Fibroblast of the conjunctiva (primary cell): Measurements from ENCODE around the gene GTPBP4.

Experiments used
- DNase-seq: peaks from one replicate; pipeline ENCODE4 v3.0.0-alpha.2; 2010; ENCODE audit warnings: low read depth

The GTPBP4 gene

GRCh38 chr10:987870-988666 is at the start of gene GTPBP4:
GTPBP4 (plus strand) TSS chr10:988434; CDS start chr10:988480, 46 bp downstream.
- peak; percentile 93 for DNase-seq

- DNase-seq: no peak
Observed at GRCh38 chr10:938941-939678, 49.1 kb upstream of the GTPBP4 start.

- DNase-seq: no peak
Observed at GRCh38 chr10:943334-944033, 44.8 kb upstream of the GTPBP4 start.

- peak; percentile 37 for DNase-seq
Observed at GRCh38 chr10:944034-944831, 44.0 kb upstream of the GTPBP4 start.

- DNase-seq: no peak
Observed at GRCh38 chr10:945778-946177, 42.5 kb upstream of the GTPBP4 start.

GRCh38 chr10:947051-947450 is 41.2 kb upstream of the GTPBP4 start:
- no peak for DNase-seq

GRCh38 chr10:947881-948280 is 40.4 kb upstream of the GTPBP4 start:
- DNase-seq: no peak

- DNase-seq: no peak
Observed at GRCh38 chr10:948347-948746, 39.9 kb upstream of the GTPBP4 start.

- no peak for DNase-seq
Observed at GRCh38 chr10:949446-949845, 38.8 kb upstream of the GTPBP4 start.

GRCh38 chr10:953836-954235 is 34.4 kb upstream of the GTPBP4 start:
- DNase-seq: no peak

- no peak for DNase-seq
Observed at GRCh38 chr10:954396-954795, 33.8 kb upstream of the GTPBP4 start.

- DNase-seq: no peak
Observed at GRCh38 chr10:955127-955819, 33.0 kb upstream of the GTPBP4 start.

- DNase-seq: no peak
Observed at GRCh38 chr10:955820-956217, 32.4 kb upstream of the GTPBP4 start.

GRCh38 chr10:958106-958505 is 30.1 kb upstream of the GTPBP4 start:
- no peak for DNase-seq

- no peak for DNase-seq
Observed at GRCh38 chr10:958856-959255, 29.4 kb upstream of the GTPBP4 start.

- DNase-seq: no peak
Observed at GRCh38 chr10:962342-962741, 25.9 kb upstream of the GTPBP4 start.

GRCh38 chr10:963186-963585 is 25.0 kb upstream of the GTPBP4 start:
- no peak for DNase-seq

- no peak for DNase-seq
Observed at GRCh38 chr10:963655-964054, 24.6 kb upstream of the GTPBP4 start.

GRCh38 chr10:964321-964987 is 23.8 kb upstream of the GTPBP4 start:
- DNase-seq: no peak

GRCh38 chr10:964988-965417 is 23.2 kb upstream of the GTPBP4 start:
- no peak for DNase-seq
